ENCODE data around the gene ZNF28. TPM values are rescaled to one million over a fixed set of nuclear protein-coding genes. Genes with fewer than 3 reads are reported as not detected.
"Not testable (repeated sequence)": the region's sequence is repeated elsewhere in the genome, so short reads cannot be mapped to it uniquely, and the experiment has no call there.

ZNF28 gene
- total and polyA plus RNA-seq, 2 of the 4 experiments (the other 2 are of a cell fraction): 4.4 to 24.7 TPM

- H2BK120ac ChIP-seq (ENCODE audit: low read depth, low read length); H4K8ac ChIP-seq (ENCODE audit: low read depth in 2 of 2, low read length in 2 of 2); H4K5ac ChIP-seq (ENCODE audit: low read depth, low read length); H2BK20ac ChIP-seq (ENCODE audit: low read depth, low read length); H3K4me1 ChIP-seq (ENCODE audit: control insufficient read depth, insufficient read depth, low read length); intact Hi-C loops (cut with micrococcal nuclease); H2BK15ac ChIP-seq (ENCODE audit: low read depth, low read length); in situ Hi-C loops (cut with MboI; ENCODE audit: low sequenced_read_pairs); POLR2A ChIA-PET (ENCODE audit: unreplicated experiment); H3K27ac ChIP-seq (ENCODE audit: insufficient read depth, low read length); H4K20me1 ChIP-seq (ENCODE audit: insufficient read depth, low read length); DNase-seq; H3K9ac ChIP-seq (ENCODE audit: low read depth, low read length); H2BK5ac ChIP-seq (ENCODE audit: low read depth, low read length, poor library complexity, severe bottlenecking); CTCF ChIA-PET; H3K79me1 ChIP-seq (ENCODE audit: low read depth in 1 of 2, low read length in 2 of 2); H2AK9ac ChIP-seq (replicated peaks; ENCODE audit: low read depth, low read length, poor library complexity); H3K23ac ChIP-seq (ENCODE audit: low read depth, low read length); BruUV-seq (replicated peaks); H3K27me3 ChIP-seq (ENCODE audit: control insufficient read depth, insufficient read depth, low read length); H3K18ac ChIP-seq (ENCODE audit: low read depth, low read length); H3K56ac ChIP-seq (ENCODE audit: extremely low read depth, insufficient read depth, low read length); H4K91ac ChIP-seq (ENCODE audit: insufficient read depth, low read depth, low read length); H3K4me2 ChIP-seq (ENCODE audit: low read depth, low read length); dilution Hi-C loops (cut with HindIII; ENCODE audit: low sequenced_read_pairs, unreplicated experiment); H3K14ac ChIP-seq (replicated peaks; ENCODE audit: low read depth, low read length); H3K4ac ChIP-seq (ENCODE audit: low read depth, low read length); H3K9me1 ChIP-seq (ENCODE audit: insufficient read depth, low read length); H3K4me3 ChIP-seq (ENCODE audit: insufficient read depth, low read depth, low read length); ATAC-seq (ENCODE audit: low read depth); H2AFZ ChIP-seq (replicated peaks; ENCODE audit: low read length, poor library complexity); H2AK5ac ChIP-seq (ENCODE audit: low read depth, low read length): not testable (repeated sequence)
- H3K36me3 ChIP-seq (ENCODE audit: control insufficient read depth, insufficient read depth, low read length): peaks cover 75% of the 10 kb centered on the region
- WGBS, 2 experiments (ENCODE audit: extremely low coverage in 2 of 2, insufficient read length in 1 of 2): no CpG with 5 or more reads among the region's 5 CpGs
- peaks cover 37% of the 10 kb centered on the region for H3K9me3 ChIP-seq (ENCODE audit: control insufficient read depth, insufficient read depth, low read length)
Observed at GRCh38 chr19:52847352-52847751, 25.9 kb upstream of the ZNF28 start.

- H4K20me1 ChIP-seq (ENCODE audit: insufficient read depth, low read length); H4K91ac ChIP-seq (ENCODE audit: insufficient read depth, low read depth, low read length); H2AFZ ChIP-seq (replicated peaks; ENCODE audit: low read length, poor library complexity); H3K9me1 ChIP-seq (ENCODE audit: insufficient read depth, low read length); H4K5ac ChIP-seq (ENCODE audit: low read depth, low read length); H3K27me3 ChIP-seq (ENCODE audit: control insufficient read depth, insufficient read depth, low read length); H3K4me3 ChIP-seq (ENCODE audit: insufficient read depth, low read depth, low read length); H2BK20ac ChIP-seq (ENCODE audit: low read depth, low read length); H3K79me1 ChIP-seq (ENCODE audit: low read depth in 1 of 2, low read length in 2 of 2); H2BK120ac ChIP-seq (ENCODE audit: low read depth, low read length); H2BK5ac ChIP-seq (ENCODE audit: low read depth, low read length, poor library complexity, severe bottlenecking); H3K4me1 ChIP-seq (ENCODE audit: control insufficient read depth, insufficient read depth, low read length); CTCF ChIA-PET; ATAC-seq (ENCODE audit: low read depth); H2AK9ac ChIP-seq (replicated peaks; ENCODE audit: low read depth, low read length, poor library complexity); H3K18ac ChIP-seq (ENCODE audit: low read depth, low read length); H3K23ac ChIP-seq (ENCODE audit: low read depth, low read length); H2BK15ac ChIP-seq (ENCODE audit: low read depth, low read length); BruUV-seq (replicated peaks); H3K9ac ChIP-seq (ENCODE audit: low read depth, low read length); intact Hi-C loops (cut with micrococcal nuclease); H3K4me2 ChIP-seq (ENCODE audit: low read depth, low read length); H3K56ac ChIP-seq (ENCODE audit: extremely low read depth, insufficient read depth, low read length); H2AK5ac ChIP-seq (ENCODE audit: low read depth, low read length); H3K4ac ChIP-seq (ENCODE audit: low read depth, low read length); H4K8ac ChIP-seq (ENCODE audit: low read depth in 2 of 2, low read length in 2 of 2); H3K27ac ChIP-seq (ENCODE audit: insufficient read depth, low read length); in situ Hi-C loops (cut with MboI; ENCODE audit: low sequenced_read_pairs); dilution Hi-C loops (cut with HindIII; ENCODE audit: low sequenced_read_pairs, unreplicated experiment); POLR2A ChIA-PET (ENCODE audit: unreplicated experiment); DNase-seq; H3K14ac ChIP-seq (replicated peaks; ENCODE audit: low read depth, low read length): not testable (repeated sequence)
- H3K9me3 ChIP-seq (ENCODE audit: control insufficient read depth, insufficient read depth, low read length): peaks cover 71% of the 10 kb centered on the region
- peaks cover 55% of the 10 kb centered on the region for H3K36me3 ChIP-seq (ENCODE audit: control insufficient read depth, insufficient read depth, low read length)
- 80% methylated on average over 2 of the region's 10 CpGs; no CpG with 5 or more reads in 1 of the 2 experiments for WGBS, 2 experiments (ENCODE audit: extremely low coverage in 2 of 2, insufficient read length in 1 of 2)
Observed at GRCh38 chr19:52840825-52841465, 19.5 kb upstream of the ZNF28 start.
